Activated naive CD8-positive, alpha-beta T cell treated with anti-CD3 and anti-CD28 coated beads, Interleukin-2, amount 10 ng/mL, durations not matched to agents 7 days and 5 days (primary cell): ENCODE data around the gene WDR7. TPM values are rescaled to one million over a fixed set of nuclear protein-coding genes. Genes with fewer than 3 reads are reported as not detected.

ENCODE experiments used
- ATAC-seq: fragments of 150-1000 bp; cut with Tn5 transposase; one replicate; pipeline ENCODE4 v1.10.0; 2021; ENCODE audit warnings: low read depth, moderate library complexity
- POLR2A ChIA-PET: fragments of 350-600 bp; sonication (Branson Sonifier 250); formaldehyde crosslinking; loops from one replicate; lab custom pipeline; 2021; ENCODE audit warnings: antibody characterized with exemption; lab: Charles Lee
- DNase-seq: peaks from one replicate; pipeline ENCODE4 v3.0.0; 2021
- H3K27ac Mint-ChIP-seq: one replicate; pipeline ENCODE4 v1.8.0; 2022; ENCODE audit warnings: mild to moderate bottlenecking, mixed read lengths
- H3K27me3 Mint-ChIP-seq: one replicate; pipeline ENCODE4 v1.8.0; 2022; ENCODE audit warnings: mild to moderate bottlenecking, moderate library complexity, mixed read lengths
- H3K36me3 Mint-ChIP-seq: one replicate; pipeline ENCODE4 v1.8.0; 2021; ENCODE audit warnings: mild to moderate bottlenecking, mixed read lengths
- H3K4me1 Mint-ChIP-seq: one replicate; pipeline ENCODE4 v1.8.0; 2021; ENCODE audit warnings: mixed read lengths
- H3K4me3 Mint-ChIP-seq: one replicate; pipeline ENCODE4 v1.8.0; 2022; ENCODE audit warnings: mild to moderate bottlenecking, moderate library complexity, mixed read lengths
- H3K9me3 Mint-ChIP-seq: one replicate; pipeline ENCODE4 v1.8.0; 2021; ENCODE audit warnings: mixed read lengths
- total RNA-seq, 2 experiments: library from RNA; stranded (reverse); gene quantifications; one replicate each; pipeline ENCODE4 v1.2.3, GENCODE V29; 2021

Gene WDR7
- 10 to 100 TPM; 42.8 to 43.1 TPM for total RNA-seq

DNA sequence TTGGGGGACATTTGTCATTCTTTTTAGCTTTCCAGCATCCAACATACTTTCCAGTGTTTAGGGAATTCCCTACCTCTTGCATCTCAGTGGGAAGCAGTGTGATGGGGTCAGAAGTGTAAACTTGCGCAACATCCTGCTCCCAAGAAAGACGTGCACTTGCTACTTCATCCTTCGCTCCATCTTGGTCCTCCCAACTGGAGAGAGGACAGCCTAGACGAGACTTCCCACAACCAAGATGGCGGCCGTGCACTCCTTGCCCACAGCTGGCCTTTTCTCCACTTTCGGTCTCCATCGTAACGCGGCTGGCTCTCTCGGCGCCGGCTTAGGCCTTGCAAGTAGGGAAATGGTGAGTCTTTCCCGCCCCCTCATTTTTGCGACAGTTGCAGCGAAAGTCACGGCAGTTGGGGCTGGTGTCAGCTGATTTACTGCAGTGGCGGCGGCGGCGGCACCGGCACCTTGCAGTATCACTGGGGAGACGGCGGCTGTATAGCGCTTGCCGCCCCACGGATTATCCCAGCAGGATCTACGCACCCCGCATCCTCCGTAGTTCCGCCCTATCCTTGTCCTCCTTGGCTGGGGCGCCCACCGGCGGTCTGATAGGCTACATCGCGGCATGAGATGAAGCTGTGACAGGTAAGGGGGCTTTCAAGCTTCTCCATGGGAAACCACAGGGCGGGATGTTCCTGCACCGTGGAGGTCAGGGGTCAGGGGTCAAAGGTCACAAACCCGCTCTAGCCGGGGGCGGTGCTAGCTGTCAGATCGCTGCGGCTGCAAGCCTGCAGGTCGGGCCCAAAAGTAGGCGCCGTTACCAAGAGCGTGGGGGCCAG lies at the start of gene WDR7:
Gene WDR7 (plus strand): TSS at position 416 of the 827 bp plus-strand sequence. CDS start 21,157 bp downstream, outside the sequence.
- H3K27ac Mint-ChIP-seq: peak within 1 kb of the TSS; percentile 94
- peaks cover 13% of the 10 kb centered on the region for H3K36me3 Mint-ChIP-seq
- no peaks in the 10 kb centered on the region for H3K9me3 Mint-ChIP-seq
- H3K4me3 Mint-ChIP-seq: peak within 1 kb of the TSS; percentile 90
- H3K4me1 Mint-ChIP-seq: peaks cover 45% of the 10 kb centered on the region
- POLR2A ChIA-PET: interaction anchor here (0.6 to 4.7 kb wide), 7 partner anchors 11 to 1064 kb away, joined by 3 to 58 read pairs (median 4); partner anchors contain the start of genes NARS1 and TXNL1
- ATAC-seq (peak; percentile 91), DNase-seq (peak; percentile 90)
- H3K27me3 Mint-ChIP-seq: no peaks in the 10 kb centered on the region

DNA sequence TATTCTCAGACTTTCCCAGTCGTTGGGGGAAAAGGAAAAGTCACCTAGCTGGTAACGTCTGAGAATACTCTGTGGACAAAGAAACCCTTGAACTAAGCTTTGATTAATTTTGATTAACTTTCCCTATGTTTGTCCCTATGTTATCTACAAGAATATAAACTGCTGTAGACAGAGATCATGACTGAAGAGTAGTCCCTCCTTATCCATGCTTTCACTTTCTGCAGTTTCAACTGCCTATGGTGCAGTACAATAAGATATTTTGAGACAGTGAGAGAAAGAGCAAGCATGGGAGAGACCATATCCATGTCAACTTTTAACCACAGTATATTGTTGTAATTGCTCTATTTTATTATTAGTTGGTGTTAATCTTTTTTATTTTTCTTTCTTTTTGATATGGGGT lies 44.5 kb upstream of the WDR7 start:
- Mint-ChIP-seq H3K9me3 (no peaks in the 10 kb centered on the region), H3K36me3 (peaks cover 12% of the 10 kb centered on the region), H3K4me3 (no peak overlapping the region), H3K4me1 (no peaks in the 10 kb centered on the region), H3K27me3 (no peaks in the 10 kb centered on the region), H3K27ac (no peak overlapping the region)
- ATAC-seq: no peak
- POLR2A ChIA-PET: no interaction called here
- no peak for DNase-seq

DNA sequence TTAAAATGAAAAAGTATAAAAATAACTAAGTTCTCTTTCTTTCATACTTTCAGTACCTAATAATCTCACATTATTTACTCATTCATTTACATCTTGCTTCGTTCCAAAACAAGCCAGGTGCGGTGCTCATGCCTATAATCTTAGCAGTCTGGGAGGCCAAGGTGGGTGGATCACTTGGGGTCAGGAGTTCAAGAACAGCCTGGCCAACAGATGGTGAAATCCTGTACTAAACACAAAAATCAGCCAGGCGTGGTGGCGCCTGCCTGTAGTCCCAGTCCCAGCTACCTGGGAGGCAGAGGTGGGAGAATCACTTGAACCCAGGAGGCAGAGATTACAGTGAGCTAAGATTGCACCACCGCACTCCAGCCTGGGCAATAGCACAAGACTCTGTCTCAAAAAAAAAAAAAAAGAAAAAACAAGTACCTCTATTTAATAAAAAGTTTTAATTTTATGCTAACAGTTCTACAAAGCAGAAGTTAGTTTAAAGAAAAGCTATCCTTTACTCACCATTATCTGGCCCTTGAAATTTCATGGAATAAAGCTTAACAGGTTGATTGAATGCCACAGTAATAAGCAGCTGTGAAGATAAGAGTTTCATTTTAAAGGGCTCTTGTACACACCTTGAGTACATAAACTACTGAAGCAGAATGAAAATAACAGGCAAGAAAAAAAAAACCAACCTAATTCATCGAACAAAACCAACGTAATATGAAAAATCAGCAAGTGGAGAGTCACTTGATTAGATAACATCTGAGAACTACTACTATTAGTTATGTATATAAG lies 35.2 kb upstream of the WDR7 start:
- H3K27ac Mint-ChIP-seq: no peak overlapping the region
- H3K27me3 Mint-ChIP-seq: no peaks in the 10 kb centered on the region
- H3K4me1 Mint-ChIP-seq: no peaks in the 10 kb centered on the region
- ATAC-seq (no peak), DNase-seq (no peak)
- peaks cover 31% of the 10 kb centered on the region for H3K36me3 Mint-ChIP-seq
- no peak overlapping the region for H3K4me3 Mint-ChIP-seq
- POLR2A ChIA-PET: no interaction called here
- H3K9me3 Mint-ChIP-seq: no peaks in the 10 kb centered on the region

DNA sequence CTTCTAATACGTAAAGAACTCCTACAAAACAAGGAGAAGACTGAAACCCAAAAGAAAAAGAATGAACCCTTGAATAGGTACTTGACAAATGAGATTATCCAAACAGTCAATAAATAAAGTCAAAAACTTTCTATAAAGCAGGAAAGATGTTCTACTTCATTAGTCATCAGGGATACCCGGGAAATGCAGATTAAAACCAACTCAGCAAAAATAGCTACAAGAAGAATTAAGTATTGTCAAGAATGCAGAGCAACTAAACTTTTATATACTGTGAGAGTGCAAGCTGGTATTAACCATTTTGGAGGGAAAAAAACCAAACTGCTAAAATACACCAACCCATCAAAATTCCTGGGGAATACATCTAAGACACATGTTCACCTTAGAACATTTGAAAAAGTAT lies 23.2 kb upstream of the WDR7 start:
- peaks cover 24% of the 10 kb centered on the region for H3K36me3 Mint-ChIP-seq
- POLR2A ChIA-PET: no interaction called here
- no peaks in the 10 kb centered on the region for H3K9me3 Mint-ChIP-seq
- no peaks in the 10 kb centered on the region for H3K27me3 Mint-ChIP-seq
- peaks cover 15% of the 10 kb centered on the region for H3K4me1 Mint-ChIP-seq
- H3K4me3 Mint-ChIP-seq: no peak overlapping the region
- no peak overlapping the region for H3K27ac Mint-ChIP-seq
- DNase-seq (no peak), ATAC-seq (no peak)

DNA sequence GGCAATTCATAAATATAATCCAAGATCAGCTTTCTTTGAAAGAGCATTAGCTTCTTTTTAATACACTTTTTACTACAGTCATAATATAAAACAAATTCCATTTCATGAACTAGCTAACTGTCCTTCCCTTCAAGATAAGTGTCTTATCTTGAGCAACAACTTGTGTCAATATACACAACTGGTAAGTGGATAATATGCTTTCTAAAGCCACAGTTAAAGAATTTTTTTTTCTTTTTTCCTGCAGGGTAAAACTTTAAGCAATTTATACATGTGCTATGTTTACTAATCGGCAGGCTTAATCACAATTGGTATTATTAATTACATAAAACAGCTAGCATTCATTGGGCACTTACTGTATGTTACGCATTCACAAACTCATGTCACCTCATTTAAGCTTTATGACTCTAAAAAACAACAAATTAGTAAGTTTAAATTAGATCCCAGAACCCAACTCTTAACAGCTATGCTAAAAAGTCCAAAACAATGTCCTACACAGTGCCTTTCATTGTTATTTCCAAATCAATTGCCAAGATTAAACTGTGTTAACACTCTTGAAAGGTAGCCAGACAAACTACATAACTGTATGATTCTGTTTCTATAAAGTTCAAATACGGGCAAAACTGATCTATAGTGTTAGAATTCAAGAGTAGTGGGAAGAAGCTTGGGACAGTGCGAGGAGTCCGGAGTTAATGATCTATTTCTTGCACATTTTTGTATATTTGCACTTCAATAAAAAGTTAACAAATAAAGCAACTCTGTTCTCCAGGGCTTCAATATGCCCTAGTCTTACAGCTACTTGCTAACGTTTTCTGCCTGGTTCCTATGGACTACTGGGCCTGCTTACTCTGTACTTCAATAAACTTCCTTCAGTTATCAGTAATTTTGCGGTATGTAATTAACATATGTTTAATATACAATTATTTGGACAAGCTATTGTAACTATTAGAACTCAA lies 18.8 kb upstream of the WDR7 start:
- Mint-ChIP-seq H3K4me1 (peaks cover 35% of the 10 kb centered on the region), H3K4me3 (no peak overlapping the region), H3K9me3 (no peaks in the 10 kb centered on the region), H3K27me3 (no peaks in the 10 kb centered on the region), H3K36me3 (peaks cover 32% of the 10 kb centered on the region), H3K27ac (no peak overlapping the region)
- POLR2A ChIA-PET: interaction anchor here (0.6 kb wide), 1 partner anchor 1502 kb away, joined by 3 read pairs; no protein-coding TSS in a partner anchor
- DNase-seq (no peak), ATAC-seq (no peak)

DNA sequence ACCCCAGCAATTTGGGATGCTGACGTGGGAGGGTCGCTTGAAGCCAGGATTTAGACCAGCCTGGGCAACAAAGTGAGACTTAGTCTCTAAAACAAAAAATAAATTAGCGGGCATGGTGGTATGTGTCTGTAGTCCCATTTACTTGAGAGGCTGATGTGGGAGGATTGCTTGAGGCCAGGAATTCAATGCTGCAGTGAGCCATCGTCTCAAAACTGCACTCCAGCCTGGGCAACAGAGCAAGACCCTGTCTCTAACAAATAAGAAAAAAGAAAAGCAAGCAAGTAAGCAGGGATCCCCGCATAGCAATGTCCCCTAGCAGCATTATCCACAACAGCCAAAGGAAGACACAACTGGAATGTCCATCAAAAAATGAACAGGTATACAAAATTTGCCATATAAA lies 16.2 kb upstream of the WDR7 start:
- Mint-ChIP-seq H3K9me3 (no peaks in the 10 kb centered on the region), H3K36me3 (peaks cover 29% of the 10 kb centered on the region), H3K4me1 (peaks cover 35% of the 10 kb centered on the region), H3K27ac (no peak overlapping the region), H3K27me3 (no peaks in the 10 kb centered on the region), H3K4me3 (no peak overlapping the region)
- POLR2A ChIA-PET: no interaction called here
- DNase-seq (no peak), ATAC-seq (no peak)

DNA sequence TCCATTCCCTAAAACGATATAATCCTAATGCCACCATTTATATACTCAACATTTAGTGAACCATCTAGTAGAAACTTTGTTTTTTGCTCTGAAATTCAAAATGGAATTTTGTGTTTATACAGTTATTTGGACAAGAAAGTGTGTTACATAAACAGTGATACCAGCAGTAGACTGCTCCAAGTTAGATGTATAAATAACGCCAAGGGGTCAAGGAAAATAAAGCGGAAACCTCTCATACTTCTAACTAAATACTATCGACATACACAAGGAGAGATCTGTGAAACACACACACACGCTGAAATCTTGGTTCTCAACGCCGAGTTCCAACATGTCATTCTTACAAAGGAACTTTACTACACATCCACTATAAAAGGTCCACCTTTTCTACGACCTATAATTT lies 14.0 kb upstream of the WDR7 start:
- Mint-ChIP-seq H3K27ac (peak overlapping the region; percentile 97), H3K27me3 (no peaks in the 10 kb centered on the region), H3K4me1 (peaks cover 35% of the 10 kb centered on the region), H3K9me3 (no peaks in the 10 kb centered on the region), H3K4me3 (peak overlapping the region; percentile 95), H3K36me3 (peaks cover 21% of the 10 kb centered on the region)
- POLR2A ChIA-PET: interaction anchor here (1.2 to 5.6 kb wide), 4 partner anchors 12 to 22 kb away, joined by 3 to 58 read pairs (median 4); partner anchors contain the start of gene WDR7
- ATAC-seq (no peak), DNase-seq (no peak)

DNA sequence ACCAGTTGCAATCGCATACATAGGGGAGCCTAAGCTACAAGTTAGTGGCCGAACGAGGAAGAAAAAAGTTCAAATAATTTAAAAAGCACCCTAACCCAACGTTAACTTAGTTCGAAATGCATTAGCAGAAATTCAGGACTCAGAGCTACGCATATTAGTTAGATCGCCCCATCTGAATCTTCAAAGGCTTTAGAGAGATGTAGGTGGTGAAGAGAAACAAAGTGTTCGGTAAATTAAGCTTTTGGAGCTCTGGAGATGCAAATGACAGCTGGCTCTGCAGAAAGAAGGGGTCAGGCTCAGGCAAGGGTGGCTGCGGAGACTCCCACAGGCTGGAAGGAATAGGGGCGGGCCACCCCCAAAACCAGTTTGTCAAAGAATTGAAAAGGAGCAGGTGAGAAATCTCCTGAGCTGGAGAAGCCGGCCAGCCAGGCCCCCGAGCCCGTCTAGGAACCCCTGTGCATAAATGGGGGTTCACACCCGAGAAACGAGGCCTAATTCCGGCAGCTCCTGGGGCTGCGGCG lies 13.4 kb upstream of the WDR7 start:
- Mint-ChIP-seq H3K9me3 (no peaks in the 10 kb centered on the region), H3K4me1 (peaks cover 30% of the 10 kb centered on the region), H3K27me3 (no peaks in the 10 kb centered on the region), H3K4me3 (peak overlapping the region; percentile 95), H3K36me3 (peaks cover 17% of the 10 kb centered on the region), H3K27ac (peak overlapping the region; percentile 97)
- peak; percentile 2 for ATAC-seq
- DNase-seq: no peak
- POLR2A ChIA-PET: interaction anchor here (0.9 to 5.6 kb wide), 5 partner anchors 10 to 21 kb away, joined by 3 to 58 read pairs (median 4); partner anchors contain the start of gene WDR7

DNA sequence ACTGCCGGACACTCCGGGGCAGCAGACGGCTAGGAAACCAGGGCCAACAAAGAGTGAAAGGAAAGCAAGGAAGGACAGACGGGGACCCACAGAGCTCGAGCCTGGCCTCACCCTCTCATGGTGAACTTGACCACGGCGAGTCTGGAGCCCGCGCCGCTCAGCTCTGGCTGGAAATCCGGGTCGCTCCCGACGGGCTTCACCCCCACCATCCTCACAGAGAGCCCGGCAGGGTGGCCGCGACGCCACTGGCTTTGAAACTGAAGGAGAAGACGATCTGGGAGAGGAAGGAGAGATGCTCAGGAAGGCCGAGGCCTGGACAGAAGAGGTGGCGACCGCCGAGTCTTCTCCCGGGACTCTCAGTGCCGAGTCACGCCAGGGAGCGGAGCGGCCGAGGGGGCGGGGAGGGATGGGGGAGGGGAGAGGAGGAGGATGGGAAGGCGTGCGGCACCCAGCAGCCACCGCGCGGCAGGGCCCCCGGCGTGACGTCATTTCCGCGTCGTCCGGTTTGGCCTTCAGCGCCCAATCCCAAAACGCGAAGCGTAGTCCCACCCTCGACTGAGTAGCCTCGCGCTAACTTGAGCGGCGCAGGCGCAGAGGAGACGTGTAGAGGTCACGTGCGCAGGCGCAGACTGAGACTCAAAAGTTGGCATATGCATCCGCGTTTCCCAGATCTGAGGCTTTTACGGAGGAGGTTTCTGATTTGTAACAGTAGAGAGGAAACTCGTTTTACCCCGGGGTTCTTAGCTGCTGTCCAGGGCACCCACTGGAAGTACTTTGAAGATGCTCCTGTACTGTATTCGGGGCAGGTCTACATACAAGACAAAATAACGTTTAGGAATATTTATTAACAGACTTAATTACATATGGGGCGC lies 12.7 kb upstream of the WDR7 start, which contains the start of gene TXNL1:
Gene TXNL1 (minus strand): TSS at position 361 of the 872 bp plus-strand sequence. CDS start 152 bp downstream, at position 209.
- ATAC-seq: peak; percentile 98
- Mint-ChIP-seq H3K27me3 (no peaks in the 10 kb centered on the region), H3K27ac (peak within 1 kb of the TSS; percentile 97), H3K4me1 (peaks cover 29% of the 10 kb centered on the region), H3K36me3 (peaks cover 13% of the 10 kb centered on the region), H3K9me3 (no peaks in the 10 kb centered on the region), H3K4me3 (peak within 1 kb of the TSS; percentile 95)
- peak; percentile 96 for DNase-seq
- POLR2A ChIA-PET: interaction anchor here (0.9 to 5.6 kb wide), 6 partner anchors 9 to 20 kb away, joined by 3 to 58 read pairs (median 4); partner anchors contain the start of gene WDR7

DNA sequence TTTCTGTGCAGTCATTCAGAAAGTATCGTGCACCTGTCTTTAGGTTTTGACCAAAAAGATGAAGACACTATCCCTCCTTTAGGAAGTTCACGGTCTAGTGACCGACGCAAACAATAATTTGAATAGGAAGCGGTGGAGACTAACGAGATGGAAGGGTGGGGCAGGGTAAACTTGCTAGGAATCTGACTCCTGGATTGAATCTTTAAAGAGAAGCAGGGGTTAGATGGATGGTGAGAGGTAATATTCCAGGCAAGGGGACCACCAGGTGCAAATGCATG lies 12.1 kb upstream of the WDR7 start:
- no peaks in the 10 kb centered on the region for H3K27me3 Mint-ChIP-seq
- peak overlapping the region; percentile 95 for H3K4me3 Mint-ChIP-seq
- H3K9me3 Mint-ChIP-seq: no peaks in the 10 kb centered on the region
- DNase-seq (no peak), ATAC-seq (no peak)
- H3K27ac Mint-ChIP-seq: peak overlapping the region; percentile 97
- peaks cover 10% of the 10 kb centered on the region for H3K36me3 Mint-ChIP-seq
- H3K4me1 Mint-ChIP-seq: peaks cover 29% of the 10 kb centered on the region
- POLR2A ChIA-PET: interaction anchor here (1.1 to 5.6 kb wide), 2 partner anchors 8 to 12 kb away, joined by 4 to 58 read pairs; partner anchors contain the start of gene WDR7

DNA sequence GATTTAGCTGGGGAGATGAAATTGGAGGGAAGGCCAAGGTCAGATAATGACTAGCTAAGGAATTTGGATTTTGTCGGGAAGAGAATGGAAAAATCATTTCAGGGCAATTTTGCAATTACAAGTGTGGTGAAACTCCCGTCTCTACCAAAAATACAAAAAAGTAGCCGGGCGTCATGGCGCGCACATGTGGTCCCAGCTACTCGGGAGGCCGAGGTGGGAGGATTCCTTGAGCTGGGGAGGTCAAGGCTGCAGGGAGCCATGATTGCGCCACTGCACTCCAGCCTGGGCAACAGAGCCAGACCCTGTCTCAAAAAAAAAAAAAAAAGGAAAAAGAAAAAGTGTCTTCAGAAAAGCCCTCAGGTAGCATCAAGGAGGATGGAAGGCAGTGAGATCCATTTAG lies 11.6 kb upstream of the WDR7 start:
- Mint-ChIP-seq H3K27ac (peak overlapping the region; percentile 97), H3K9me3 (no peaks in the 10 kb centered on the region), H3K36me3 (peaks cover 7% of the 10 kb centered on the region), H3K4me3 (peak overlapping the region; percentile 95), H3K4me1 (peaks cover 28% of the 10 kb centered on the region), H3K27me3 (no peaks in the 10 kb centered on the region)
- DNase-seq: no peak
- no peak for ATAC-seq
- POLR2A ChIA-PET: interaction anchor here (1.1 to 5.6 kb wide), 2 partner anchors 8 to 12 kb away, joined by 4 to 58 read pairs; partner anchors contain the start of gene WDR7
